ENCODE results near the gene MAN2A2.

DNA sequence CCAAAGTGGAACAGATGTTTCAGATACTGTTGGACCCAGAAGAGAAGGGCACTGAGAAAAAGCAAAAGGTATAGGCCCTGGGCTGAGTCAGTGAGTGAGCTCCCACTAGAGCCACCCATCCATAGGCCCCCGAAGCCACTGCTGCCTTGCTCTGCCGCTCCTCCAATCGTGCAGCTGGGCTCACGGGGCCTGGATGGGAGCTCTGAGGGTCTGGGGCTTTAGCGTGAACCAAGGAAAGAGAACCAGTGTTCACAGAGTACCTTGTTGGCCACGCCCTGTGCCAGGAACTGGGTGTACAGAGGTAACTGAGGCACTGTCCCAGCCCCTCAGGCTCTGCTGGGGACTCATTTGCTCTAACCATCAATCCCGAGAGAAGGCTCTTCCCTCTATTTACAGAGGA lies 36.7 kb downstream of the MAN2A2 start:
- TF ChIP-seq EZH2 (IDR thresholded peaks at IDR 0.05; ENCODE audit: insufficient read depth, poor library complexity, severe bottlenecking), result no peak
- TF ChIP-seq EZH2phosphoT487 (IDR thresholded peaks at IDR 0.05; ENCODE audit: insufficient read depth, low read depth), result no peak

Measured in GM23248 (cell line).